Occipital lobe (tissue), 3 donors: ENCODE results near the gene STAG1. TPM values are rescaled to one million over a fixed set of nuclear protein-coding genes. Genes with fewer than 3 reads are reported as not detected.
"Not testable (repeated sequence)": the region's sequence is repeated elsewhere in the genome, so short reads cannot be mapped to it uniquely, and the experiment has no call there.

Source experiments
- DNase-seq: peaks from one replicate; lab custom pipeline; 2025; lab: John Stamatoyannopoulos, UW
- small RNA-seq: library from RNA; depleted of rRNA; stranded (forward); fragments of <200 nt; gene quantifications from one replicate; pipeline ENCODE3, GENCODE V24; 2014
- total RNA-seq: library from RNA; depleted of rRNA; stranded (reverse); fragments of >200 nt; gene quantifications from one replicate; pipeline ENCODE4 v1.2.3, GENCODE V29; 2014

The STAG1 gene
- total RNA-seq, 1 donor from 2014 or later, result 80.8 TPM

DNA sequence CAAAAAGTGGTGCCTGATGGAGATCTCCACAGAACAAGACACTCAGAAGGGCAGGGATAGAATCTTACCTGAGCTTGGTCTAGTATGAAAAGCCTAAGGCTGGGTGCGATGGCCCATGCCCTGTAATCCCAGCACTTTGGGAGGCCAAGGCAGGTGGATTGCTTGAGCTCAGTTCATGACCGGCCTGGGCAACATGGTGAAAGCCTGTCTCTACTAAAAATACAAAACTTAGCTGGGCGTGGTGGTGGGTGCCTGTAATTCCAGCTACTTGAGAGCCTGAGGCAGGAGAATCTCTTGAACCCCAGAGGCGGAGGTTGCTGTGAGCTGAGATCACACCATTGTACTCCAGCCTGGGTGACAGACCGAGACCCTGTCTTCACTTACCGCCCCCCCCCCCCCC is 417.5 kb downstream of the STAG1 start:
- DNase-seq, result not testable (repeated sequence)

GRCh38 chr3:136334209-136334608 is 418.0 kb downstream of the STAG1 start:
- no peak for DNase-seq

DNA sequence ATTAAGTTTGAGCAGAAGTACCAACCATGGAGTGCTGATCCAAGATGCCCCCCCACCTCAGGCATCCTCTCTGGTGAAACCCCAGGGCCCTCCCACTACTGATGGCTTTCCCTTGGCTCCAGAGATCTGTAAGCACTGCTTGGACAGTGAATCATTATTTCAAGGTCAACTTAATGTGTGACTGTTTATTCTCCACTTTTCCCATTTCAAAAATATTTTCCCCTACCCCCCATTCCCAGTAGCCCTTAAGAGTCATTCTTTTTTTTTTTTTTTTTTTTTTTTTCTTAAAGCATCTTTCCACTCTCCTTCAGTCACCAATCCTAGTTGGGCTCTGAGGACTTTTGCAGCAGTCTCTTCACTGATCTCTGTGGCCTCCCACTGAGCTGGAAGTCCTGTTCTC is 419.4 kb downstream of the STAG1 start:
- DNase-seq, result no peak

- no peak for DNase-seq
These were observed 419.9 kb downstream of the STAG1 start for GRCh38 chr3:136332302-136332701.

DNA sequence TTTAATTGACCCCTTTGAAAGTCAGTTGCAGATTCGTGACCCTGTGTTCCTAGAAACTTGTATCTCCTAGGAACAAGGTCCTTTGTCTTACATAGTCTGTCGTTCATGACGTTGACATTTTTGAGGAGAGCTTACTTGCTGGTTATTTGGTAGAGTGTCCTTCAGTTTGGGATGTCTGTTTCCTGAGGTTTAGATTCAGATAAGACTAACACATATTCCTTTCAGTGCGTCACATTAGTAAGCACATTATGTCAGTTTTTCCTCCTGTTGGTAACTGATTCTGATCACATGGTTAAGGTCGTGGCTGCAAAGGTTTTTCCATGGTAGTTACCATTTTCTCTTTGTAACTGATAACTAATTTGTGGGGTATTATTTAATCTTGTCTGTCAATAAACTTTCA is 421.3 kb downstream of the STAG1 start:
- no peak for DNase-seq

GRCh38 chr3:136329593-136329992 is 422.6 kb downstream of the STAG1 start:
- no peak for DNase-seq

DNA sequence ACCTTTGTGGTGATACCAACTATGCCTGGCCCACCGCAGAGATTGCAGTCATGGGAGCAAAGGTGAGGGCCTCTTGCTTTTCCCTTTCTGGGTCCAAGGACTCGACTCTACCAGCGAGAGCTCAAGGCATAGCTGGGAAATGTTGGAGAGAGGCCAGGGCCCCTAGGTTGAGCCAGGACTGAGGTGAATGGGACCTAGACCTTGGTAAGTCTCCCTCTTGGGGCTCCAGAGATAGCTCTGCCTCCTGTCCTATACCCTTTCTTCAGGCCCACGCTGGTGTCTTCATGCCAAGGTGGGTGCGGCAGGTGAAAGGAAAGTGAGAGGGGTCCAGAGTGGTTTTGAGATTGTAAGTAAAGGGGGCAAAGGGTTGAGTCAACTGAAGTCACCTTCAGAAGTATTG is 424.5 kb downstream of the STAG1 start:
- no peak for DNase-seq

GRCh38 chr3:136326316-136326715 is 425.9 kb downstream of the STAG1 start:
- no peak for DNase-seq

- DNase-seq, result no peak
These were observed 440.2 kb downstream of the STAG1 start for GRCh38 chr3:136311968-136312367.

DNA sequence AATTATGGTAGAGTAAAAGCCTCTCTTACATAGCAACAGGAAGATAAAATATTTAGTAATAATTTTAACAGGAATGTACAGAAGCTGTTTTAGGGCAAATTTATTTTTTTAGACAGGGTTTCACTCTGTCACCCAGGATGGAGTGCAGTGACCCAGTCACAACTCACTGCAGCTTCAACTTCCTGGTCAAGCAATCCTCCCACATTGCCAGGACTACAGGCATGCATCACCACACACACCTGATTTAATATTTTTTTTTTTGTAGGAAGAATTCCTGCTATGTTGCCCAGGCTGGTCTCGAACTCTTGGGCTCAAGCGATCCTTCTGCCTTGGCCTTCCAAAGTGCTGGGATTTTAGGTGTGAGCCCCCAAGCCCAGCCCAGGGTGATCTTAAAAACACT is 440.9 kb downstream of the STAG1 start:
- no peak for DNase-seq

DNA sequence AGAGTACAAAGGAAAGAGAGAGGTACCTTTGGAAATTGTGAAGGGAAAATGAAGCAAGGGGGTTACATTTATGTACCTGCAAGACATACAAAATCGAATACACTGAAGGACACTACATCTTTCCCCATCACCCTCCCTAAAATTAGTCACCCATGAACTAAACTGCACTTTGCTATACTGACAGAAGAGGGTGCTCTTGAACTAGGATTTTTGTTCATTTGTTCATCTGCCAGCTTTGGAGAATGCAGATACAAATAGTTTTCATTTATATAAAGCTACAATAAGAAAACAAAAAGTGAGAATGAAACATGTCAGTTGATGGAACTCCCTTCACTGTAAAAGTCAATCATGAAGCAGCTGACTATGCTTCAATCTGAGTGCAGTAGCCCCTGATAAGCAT is 446.3 kb downstream of the STAG1 start:
- DNase-seq, result no peak

DNA sequence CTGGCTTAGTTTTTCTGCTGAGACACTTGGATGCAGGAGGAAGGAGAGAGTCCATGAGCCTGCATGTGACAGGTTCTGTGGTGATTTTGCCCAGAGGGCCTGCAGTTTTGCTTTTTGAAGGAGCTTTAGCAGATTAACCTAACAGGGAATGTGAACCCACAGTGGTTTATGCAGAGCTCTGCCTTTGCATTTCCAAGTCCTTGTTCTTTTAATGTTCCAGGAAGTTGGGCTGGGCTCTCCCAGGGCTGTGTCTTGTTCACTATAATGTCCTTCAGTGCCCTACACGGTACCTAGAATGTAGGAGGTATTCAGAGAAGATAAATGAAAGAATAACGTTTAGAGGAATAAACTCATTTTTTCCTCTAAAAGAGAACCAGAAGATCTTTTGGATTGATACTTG is 451.7 kb downstream of the STAG1 start:
- no peak for DNase-seq

DNA sequence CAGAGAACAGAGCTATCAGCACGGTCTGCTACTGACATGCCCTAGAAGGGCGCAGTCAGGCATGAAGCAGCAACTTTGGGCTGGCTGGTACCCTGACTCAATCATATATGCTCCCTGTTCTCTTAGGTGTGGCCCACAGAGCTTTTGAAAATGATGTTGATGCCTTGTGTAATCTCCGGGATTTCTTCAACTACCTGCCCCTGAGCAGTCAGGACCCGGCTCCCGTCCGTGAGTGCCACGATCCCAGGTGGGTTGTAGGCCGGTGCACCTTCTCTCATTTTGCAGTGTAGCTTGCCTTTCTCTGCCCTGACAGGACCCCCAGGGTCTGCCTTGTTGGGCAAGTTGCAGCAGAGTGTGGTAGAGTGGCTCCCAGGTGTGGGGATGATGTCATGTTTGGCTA is 454.4 kb downstream of the STAG1 start:
- no peak for DNase-seq

GRCh38 chr3:136296960-136297359 is 455.2 kb downstream of the STAG1 start:
- DNase-seq, result no peak

DNA sequence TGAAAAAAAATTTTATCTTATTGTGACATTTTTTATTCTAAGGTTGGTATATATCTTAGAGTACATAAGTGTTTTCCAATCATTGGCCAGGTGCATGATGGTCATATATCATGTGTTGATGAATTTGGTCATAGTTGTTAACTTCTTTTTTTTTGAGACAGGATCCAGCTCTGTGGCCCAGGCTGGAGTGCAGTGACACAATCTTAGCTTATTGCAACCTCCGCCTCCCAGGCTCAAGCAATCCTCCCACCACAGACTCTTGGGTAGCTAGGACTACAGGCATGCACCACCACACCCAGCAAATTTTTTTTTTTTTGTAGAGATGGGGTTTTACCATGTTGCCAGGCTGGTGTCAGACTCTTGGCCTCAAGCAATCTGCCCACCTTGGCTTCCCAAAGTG is 458.0 kb downstream of the STAG1 start:
- no peak for DNase-seq

DNA sequence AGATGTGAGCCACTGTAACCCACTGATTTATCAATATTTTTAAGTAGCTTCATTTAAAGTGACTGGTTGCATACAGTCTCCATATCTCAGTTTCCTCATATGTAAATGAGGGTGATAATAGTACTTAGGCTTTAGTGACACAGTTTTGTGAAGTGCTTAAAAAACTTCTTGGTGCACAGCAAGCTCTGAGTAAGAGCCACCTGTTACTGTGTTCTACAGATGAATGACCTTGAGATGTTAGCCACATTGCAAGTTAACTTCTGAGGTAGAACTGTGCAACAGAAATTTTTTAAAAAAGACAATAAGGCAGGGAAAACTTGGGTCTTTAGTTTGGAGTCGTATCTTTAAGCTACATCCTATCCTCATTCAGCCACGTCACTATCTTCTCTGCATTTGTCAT is 458.9 kb downstream of the STAG1 start:
- DNase-seq, result no peak

DNA sequence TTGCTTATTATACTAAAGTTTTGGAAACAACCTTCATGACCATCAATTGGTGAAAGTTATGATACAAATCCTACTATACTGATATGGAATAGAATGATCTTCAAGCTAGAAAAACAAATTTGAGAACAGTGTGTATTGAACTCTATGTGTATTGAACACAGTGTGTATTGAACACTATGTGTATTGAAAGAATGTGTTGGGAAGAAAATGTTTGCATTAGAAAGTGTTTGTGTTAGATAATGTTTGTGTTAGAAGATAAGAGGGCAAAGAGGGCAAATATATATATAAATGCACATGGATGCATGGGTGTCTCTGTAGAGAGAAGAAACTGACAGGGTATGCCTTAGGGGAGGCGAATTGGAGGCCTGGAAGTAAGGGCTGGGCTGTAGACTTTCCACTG is 459.7 kb downstream of the STAG1 start:
- no peak for DNase-seq

DNA sequence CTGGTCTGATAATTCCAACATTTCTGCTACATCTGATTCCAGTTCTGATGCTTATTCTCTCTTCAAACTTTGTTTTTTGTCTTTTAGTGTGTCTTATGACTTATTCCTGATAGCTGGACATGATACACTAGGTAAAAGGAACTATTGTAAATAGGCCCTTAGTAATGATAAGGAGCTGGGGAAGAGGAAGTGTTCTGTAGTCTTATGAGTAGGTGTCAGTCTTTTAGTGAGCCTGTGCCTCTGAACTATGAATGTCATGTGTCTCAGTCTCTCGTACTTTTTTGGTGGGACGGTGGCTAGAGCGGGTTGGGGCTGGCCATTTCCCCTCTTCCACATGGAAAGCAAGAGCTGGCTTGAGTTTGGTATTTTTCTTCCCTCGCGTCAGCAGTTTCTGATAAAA is 460.9 kb downstream of the STAG1 start:
- no peak for DNase-seq

Small RNAs within 50 kb of the gene (small RNA-seq; reads per million reads assigned to genes)
- gene RNU6-1284P (not detected), gene RNU6-789P (not detected)

Other genes starting within 250 kb of the STAG1 start
- 14.7 TPM for gene SLC35G2, start 66.7 kb upstream of the STAG1 start, total RNA-seq
- 40.7 TPM for gene NCK1, start 109.8 kb upstream of the STAG1 start, total RNA-seq
- 0.62 TPM for gene IL20RB, start 205.6 kb upstream of the STAG1 start, total RNA-seq